Measurements from ENCODE around the gene MAML2. TPM values are rescaled to one million over a fixed set of nuclear protein-coding genes. Genes with fewer than 3 reads are reported as not detected.

Gene MAML2
- total RNA-seq, 6 experiments from 2014 or later, result 24.9 to 30.8 (median 28.3) TPM

DNA sequence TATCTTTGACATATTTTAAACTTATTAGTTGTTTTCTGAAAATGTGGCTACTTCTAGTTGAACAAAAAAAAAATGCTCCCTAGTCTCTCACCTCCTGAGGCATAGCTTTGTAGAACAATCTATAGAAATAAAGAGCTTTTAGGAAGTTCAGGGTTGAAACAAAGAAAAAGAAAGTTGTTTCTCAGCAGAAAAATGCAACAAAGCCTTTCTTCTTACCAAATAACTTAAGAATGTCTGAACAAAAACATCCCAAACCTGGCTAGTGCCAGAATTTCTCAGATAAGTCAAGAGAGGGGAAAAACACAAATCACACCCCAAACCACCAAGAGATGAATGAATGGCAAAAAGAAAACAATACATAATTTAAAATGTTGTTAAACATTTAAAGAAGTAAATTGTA lies 114.1 kb downstream of the MAML2 start:
- Mint-ChIP-seq H3K27me3 (ENCODE audit: insufficient read depth) (peaks cover 3% of the 10 kb centered on the region; the same call in 1 of the 2 replicates), H3K9me3 (no peaks in the 10 kb centered on the region), H3K36me3 (ENCODE audit: low read depth) (peaks cover 27% of the 10 kb centered on the region), H3K4me3 (peak overlapping the region; percentile 70), H3K27ac (peak overlapping the region; percentile 95), H3K4me1 (ENCODE audit: low read depth) (peaks cover 80% of the 10 kb centered on the region)
- TF ChIP-seq, protein P1, sequence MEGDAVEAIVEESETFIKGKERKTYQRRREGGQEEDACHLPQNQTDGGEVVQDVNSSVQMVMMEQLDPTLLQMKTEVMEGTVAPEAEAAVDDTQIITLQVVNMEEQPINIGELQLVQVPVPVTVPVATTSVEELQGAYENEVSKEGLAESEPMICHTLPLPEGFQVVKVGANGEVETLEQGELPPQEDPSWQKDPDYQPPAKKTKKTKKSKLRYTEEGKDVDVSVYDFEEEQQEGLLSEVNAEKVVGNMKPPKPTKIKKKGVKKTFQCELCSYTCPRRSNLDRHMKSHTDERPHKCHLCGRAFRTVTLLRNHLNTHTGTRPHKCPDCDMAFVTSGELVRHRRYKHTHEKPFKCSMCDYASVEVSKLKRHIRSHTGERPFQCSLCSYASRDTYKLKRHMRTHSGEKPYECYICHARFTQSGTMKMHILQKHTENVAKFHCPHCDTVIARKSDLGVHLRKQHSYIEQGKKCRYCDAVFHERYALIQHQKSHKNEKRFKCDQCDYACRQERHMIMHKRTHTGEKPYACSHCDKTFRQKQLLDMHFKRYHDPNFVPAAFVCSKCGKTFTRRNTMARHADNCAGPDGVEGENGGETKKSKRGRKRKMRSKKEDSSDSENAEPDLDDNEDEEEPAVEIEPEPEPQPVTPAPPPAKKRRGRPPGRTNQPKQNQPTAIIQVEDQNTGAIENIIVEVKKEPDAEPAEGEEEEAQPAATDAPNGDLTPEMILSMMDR (IDR thresholded peaks at IDR 0.05), result no peak
- no peak for DNase-seq

GRCh38 chr11:96228473-96228891 lies 114.5 kb downstream of the MAML2 start:
- Mint-ChIP-seq H3K27me3 (ENCODE audit: insufficient read depth) (no peaks in the 10 kb centered on the region), H3K9me3 (no peaks in the 10 kb centered on the region), H3K36me3 (ENCODE audit: low read depth) (peaks cover 23% of the 10 kb centered on the region), H3K4me3 (peak overlapping the region; percentile 70), H3K27ac (peak overlapping the region; percentile 95), H3K4me1 (ENCODE audit: low read depth) (peaks cover 80% of the 10 kb centered on the region)
- DNase-seq, result peak; percentile 80
- TF ChIP-seq, protein P1 (IDR thresholded peaks at IDR 0.05), result no peak

DNA sequence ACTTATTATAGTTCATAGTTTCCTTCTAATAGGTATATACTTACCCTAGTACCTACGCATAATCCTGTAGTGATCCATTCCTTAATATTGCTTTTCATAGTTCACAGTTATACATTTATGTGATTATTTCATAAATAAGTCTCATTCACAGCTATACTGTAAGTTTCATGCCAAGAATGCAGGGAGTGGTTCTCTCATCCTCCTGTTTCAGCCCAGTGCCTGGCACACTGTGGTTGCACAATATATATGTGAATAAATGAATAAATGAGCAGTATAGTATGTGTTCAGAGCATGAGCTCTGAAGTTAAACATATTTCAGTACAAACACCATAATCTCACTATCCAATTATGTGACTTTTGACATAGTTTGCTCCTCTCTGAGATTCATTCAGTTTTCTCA lies 115.8 kb downstream of the MAML2 start:
- DNase-seq, result no peak
- peaks cover 2% of the 10 kb centered on the region; the same call in 1 of the 2 replicates for H3K27me3 Mint-ChIP-seq (ENCODE audit: insufficient read depth)
- H3K4me3 Mint-ChIP-seq, result no peak overlapping the region
- H3K9me3 Mint-ChIP-seq, result no peaks in the 10 kb centered on the region
- peaks cover 83% of the 10 kb centered on the region for H3K4me1 Mint-ChIP-seq (ENCODE audit: low read depth)
- H3K36me3 Mint-ChIP-seq (ENCODE audit: low read depth), result peaks cover 22% of the 10 kb centered on the region
- H3K27ac Mint-ChIP-seq, result peak overlapping the region; percentile 95
- TF ChIP-seq, protein P1 (IDR thresholded peaks at IDR 0.05), result no peak

GRCh38 chr11:96223083-96223482 lies 119.9 kb downstream of the MAML2 start:
- Mint-ChIP-seq H3K36me3 (ENCODE audit: low read depth) (peaks cover 27% of the 10 kb centered on the region), H3K4me1 (ENCODE audit: low read depth) (peaks cover 78% of the 10 kb centered on the region), H3K27ac (no peak overlapping the region), H3K4me3 (no peak overlapping the region), H3K27me3 (ENCODE audit: insufficient read depth) (peaks cover 5% of the 10 kb centered on the region; the same call in 1 of the 2 replicates), H3K9me3 (no peaks in the 10 kb centered on the region)
- TF ChIP-seq, protein P1 (IDR thresholded peaks at IDR 0.05), result no peak
- DNase-seq, result no peak

DNA sequence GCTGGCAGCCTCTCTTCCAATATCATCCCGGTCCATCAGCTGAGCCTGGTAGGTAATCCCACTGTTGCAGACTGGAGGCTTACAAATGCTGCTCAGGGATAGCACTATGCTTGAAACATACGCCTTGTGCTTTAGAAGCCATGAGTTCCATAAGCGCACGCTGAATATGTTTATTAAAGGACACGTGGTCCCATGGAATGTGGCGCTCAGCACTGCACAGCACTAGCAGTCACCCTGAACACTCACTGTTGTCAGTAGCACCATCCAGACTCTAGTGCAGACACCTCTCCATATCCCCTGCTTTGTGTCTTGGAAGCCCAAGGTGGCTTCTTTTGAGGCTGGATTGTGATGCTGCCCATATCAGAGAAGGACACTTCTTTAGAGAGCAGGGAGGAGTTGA lies 120.9 kb downstream of the MAML2 start:
- H3K4me3 Mint-ChIP-seq, result peak overlapping the region; percentile 61; the same call in 1 of the 2 replicates
- peaks cover 27% of the 10 kb centered on the region for H3K36me3 Mint-ChIP-seq (ENCODE audit: low read depth)
- no peak for DNase-seq
- TF ChIP-seq, protein P1 (IDR thresholded peaks at IDR 0.05), result no peak
- peaks cover 78% of the 10 kb centered on the region for H3K4me1 Mint-ChIP-seq (ENCODE audit: low read depth)
- peak overlapping the region; percentile 57; the same call in 1 of the 2 replicates for H3K27ac Mint-ChIP-seq
- H3K9me3 Mint-ChIP-seq, result no peaks in the 10 kb centered on the region
- peaks cover 5% of the 10 kb centered on the region; the same call in 1 of the 2 replicates for H3K27me3 Mint-ChIP-seq (ENCODE audit: insufficient read depth)
